HepG2 (cell line): Measurements from ENCODE around the gene UNC5CL. TPM values are rescaled to one million over a fixed set of nuclear protein-coding genes. Genes with fewer than 3 reads are reported as not detected.

Source experiments
- ATAC-seq: fragments of 200-7000 bp; cut with Tn5 transposase; 3 replicates; pipeline ENCODE4 v1.9.1; 2020; ENCODE audit warnings: mild to moderate bottlenecking, moderate library complexity
- BruUV-seq: library from RNA; stranded (reverse); fragments of 400-500 nt; replicated peaks from 2 replicates; lab custom pipeline; 2021; lab: Mats Ljungman, UMichigan
- CTCF ChIA-PET: fragments of 300-600 bp; formaldehyde crosslinking; extraction: SDS; loops from one replicate; lab custom pipeline; 2021; ENCODE audit warnings: low total read pairs, inconsistent platforms, low intra/inter-chr PET ratio; lab: Yijun Ruan, JAX
- POLR2A ChIA-PET: fragments of 350-600 bp; sonication (Branson Sonifier 250); formaldehyde crosslinking; loops from one replicate; lab custom pipeline; 2020; ENCODE audit warnings: antibody characterized with exemption, inconsistent platforms; lab: Yijun Ruan, JAX
- DNase-seq: peaks from one replicate; pipeline ENCODE4 v3.0.0-alpha.2; 2015; ENCODE audit warnings: low spot score
- FAIRE-seq: peaks from 3 replicates; lab custom pipeline; 2011; peaks lifted over from hg19 to GRCh38; lab: Jason Lieb, UNC
- H2AFZ ChIP-seq: one replicate; pipeline ENCODE4 v1.6.1; 2011; ENCODE audit warnings: low read length, inconsistent platforms
- H3K27ac ChIP-seq: fragments of 300-600 bp; 3 replicates; pipeline ENCODE4 v1.8.0; 2011; ENCODE audit warnings: mixed run types, mild to moderate bottlenecking, mixed read lengths, low read length, inconsistent platforms; ENCODE audit not compliant: insufficient read depth; ENCODE audit errors: extremely low read length
- H3K27me3 ChIP-seq, 2 experiments: fragments of 200-600 bp in 1 of 2; 2 replicates in 1 of 2; 3 replicates in 1 of 2; pipeline versions ENCODE4 v1.6.0 to v1.8.0; 2011; ENCODE audit warnings: low read length in 2 of 2, mild to moderate bottlenecking in 2 of 2, moderate library complexity in 2 of 2, inconsistent platforms in 1 of 2; ENCODE audit not compliant: insufficient read depth in 2 of 2, control insufficient read depth in 1 of 2
- H3K36me3 ChIP-seq, 2 experiments: fragments of 200-600 bp in 1 of 2; replicated peaks in 1 of 2; 2 replicates in 1 of 2; 3 replicates in 1 of 2; pipeline versions ENCODE4 v1.5.1 to v1.8.0; 2011; ENCODE audit warnings: low read length in 2 of 2, inconsistent platforms in 1 of 2; ENCODE audit not compliant: insufficient read depth in 2 of 2, control insufficient read depth in 1 of 2
- H3K4me1 ChIP-seq: 2 replicates; pipeline ENCODE4 v1.5.1; 2012; ENCODE audit warnings: low read length, inconsistent platforms; ENCODE audit not compliant: insufficient read depth
- H3K4me2 ChIP-seq: 2 replicates; pipeline ENCODE4 v1.6.0; 2011; ENCODE audit warnings: low read depth, low read length, inconsistent platforms
- H3K4me3 ChIP-seq, 3 experiments: fragments of 200-600 bp in 1 of 3; sonication (generic), shearing (Covaris generic) in 1 of 3; replicated peaks in 1 of 3; 2 replicates each; pipeline ENCODE4 v1.5.1; 2011 to 2016; ENCODE audit warnings: low read length in 3 of 3, inconsistent platforms in 2 of 3, low read depth in 2 of 3, mild to moderate bottlenecking in 2 of 3, control low read depth in 1 of 3, mixed read lengths in 1 of 3; ENCODE audit not compliant: insufficient read depth in 1 of 3
- H3K79me2 ChIP-seq: one replicate; pipeline ENCODE4 v1.6.1; 2011; ENCODE audit warnings: low read length, inconsistent platforms; ENCODE audit not compliant: insufficient read depth
- H3K9ac ChIP-seq: 2 replicates; pipeline ENCODE4 v1.6.0; 2011; ENCODE audit warnings: mild to moderate bottlenecking, low read depth, low read length, inconsistent platforms; ENCODE audit not compliant: insufficient read depth
- H3K9me3 ChIP-seq: 2 replicates; pipeline ENCODE4 v1.5.1; 2012; ENCODE audit warnings: mild to moderate bottlenecking, low read length
- H4K20me1 ChIP-seq: 2 replicates; pipeline ENCODE4 v1.6.0; 2011; ENCODE audit warnings: inconsistent platforms, mild to moderate bottlenecking, low read length, moderate library complexity; ENCODE audit not compliant: insufficient read depth
- GPBP1L1 ChIP-seq: sonication (generic); formaldehyde crosslinking; IDR thresholded peaks from 2 replicates; pipeline ENCODE4 v1.5.0; 2020; ENCODE audit warnings: mild to moderate bottlenecking, missing genetic modification reagents
- KLF15 ChIP-seq: sonication (generic); formaldehyde crosslinking; IDR thresholded peaks from 2 replicates; pipeline ENCODE4 v1.8.1; 2023; ENCODE audit warnings: borderline replicate concordance, mild to moderate bottlenecking, inconsistent platforms, missing genetic modification reagents, mixed read lengths
- MAFK ChIP-seq, 2 experiments: IDR thresholded peaks in 1 of 2; conservative IDR thresholded peaks in 1 of 2; 2 replicates each; pipeline ENCODE4 v1.6.1; 2011; ENCODE audit warnings: improper control_type of control experiment in 2 of 2, low read length in 2 of 2
- MLX ChIP-seq: IDR thresholded peaks from 2 replicates; pipeline ENCODE4 v1.6.1; 2016
- RELA ChIP-seq: sonication (generic); formaldehyde crosslinking; IDR thresholded peaks from 2 replicates; pipeline ENCODE4 v1.4.0; 2020; ENCODE audit warnings: missing genetic modification reagents
- SETDB1 ChIP-seq: sonication (generic); formaldehyde crosslinking; IDR thresholded peaks from 2 replicates; pipeline ENCODE4 v1.5.1; 2020; ENCODE audit warnings: missing genetic modification reagents, mild to moderate bottlenecking, borderline replicate concordance
- SOX5 ChIP-seq: IDR thresholded peaks from 2 replicates; pipeline ENCODE4 v1.6.1; 2016; ENCODE audit warnings: borderline replicate concordance
- TEF ChIP-seq: sonication (generic); formaldehyde crosslinking; IDR thresholded peaks from 2 replicates; pipeline ENCODE4 v1.5.0; 2020; ENCODE audit warnings: missing genetic modification reagents
- TP53 ChIP-seq: sonication (generic); formaldehyde crosslinking; conservative IDR thresholded peaks from 2 replicates; pipeline ENCODE4 v1.4.0; 2020; ENCODE audit warnings: missing genetic modification reagents
- ZNF589 ChIP-seq: sonication (generic); formaldehyde crosslinking; conservative IDR thresholded peaks from 2 replicates; pipeline ENCODE4 v1.8.0; 2022; ENCODE audit warnings: mild to moderate bottlenecking, moderate library complexity, missing genetic modification reagents
- ZNF644 ChIP-seq: IDR thresholded peaks from 2 replicates; pipeline ENCODE4 v1.6.1; 2016; ENCODE audit warnings: low read depth
- WGBS: methylation state at CpG from one replicate; pipeline ENCODE4 v1.1.6; 2017; ENCODE audit warnings: low lambda C conversion rate; 5-methylcytosine and 5-hydroxymethylcytosine counted together
- in situ Hi-C: cut with HindIII; loops from 2 replicates; pipeline ENCODE4 v1.10.0; 2017; ENCODE audit warnings: low pct_unique_long_range_greater_than_20kb; ENCODE audit not compliant: extremely low pct_ligation_motif_present
- intact Hi-C: fragments of 100-400 bp; cut with micrococcal nuclease; formaldehyde crosslinking; loops from one replicate; pipeline ENCODE4 v1.10.0; 2022; ENCODE audit not compliant: unreplicated experiment
- polyA plus RNA-seq, 8 experiments: library from polyadenylated mRNA; depleted of rRNA in 3 of 8; stranded (reverse) in 7 of 8; unstranded in 1 of 8; fragments of >200 nt; fragmentation: Illumina TruSeq in 4 of 8; extraction: Trizol in 4 of 8; gene quantifications; 2 replicates each; pipeline versions ENCODE4 v1.2.1 to v1.2.3, GENCODE V29; 2011 to 2016; ENCODE audit warnings: low read depth in 4 of 8, missing spikeins in 1 of 8, mixed read lengths in 1 of 8; ENCODE audit not compliant: insufficient read depth in 1 of 8
- total RNA-seq, 5 experiments: library from RNA; depleted of rRNA; stranded (reverse); fragments of >200 nt; fragmentation: Illumina TruSeq; extraction: Trizol; gene quantifications; 2 replicates each; pipeline ENCODE4 v1.2.3, GENCODE V29; 2016; ENCODE audit warnings: low read depth in 1 of 5

The UNC5CL gene
- total and polyA plus RNA-seq, 2 of the 13 experiments (the other 11 are each of a cell fraction or from before 2014, with no cell fraction given) = 2.4 to 2.5 TPM

- H3K4me3 ChIP-seq = no peak overlapping the region
- intact Hi-C loops = no loop called here
- H3K4me2 ChIP-seq = no peak overlapping the region
- ChIA-PET POLR2A (interaction anchor here (1.2 to 2.3 kb wide), 3 partner anchors 27 to 40 kb away, joined by 3 to 10 read pairs (median 10); partner anchors contain the start of genes NFYA and OARD1), CTCF (interaction anchor here (3.3 kb wide), 1 partner anchor 28 kb away, joined by 25 read pairs; no protein-coding TSS in a partner anchor)
- no peak overlapping the region for H2AFZ ChIP-seq
- WGBS = 95% methylated on average over 13 of the region's 13 CpGs
- H3K9ac ChIP-seq = no peak overlapping the region
- no peak for ATAC-seq
- no peaks in the 10 kb centered on the region for H4K20me1 ChIP-seq
- peaks cover 0 to 1% of the 10 kb centered on the region in 2 experiments; a peak in 1 of 5 replicates for H3K36me3 ChIP-seq
- TF ChIP-seq TP53 (CRISPR knock-in tag) = no peak
- peak; percentile 34; the same call in 1 of the 2 replicates for TF ChIP-seq ZNF644
- no peak for TF ChIP-seq TEF (CRISPR knock-in tag)
- DNase-seq = no peak
- no peak for FAIRE-seq
- no peak overlapping the region for H3K27ac ChIP-seq
- no peaks in the 10 kb centered on the region for H3K27me3 ChIP-seq
- no TSS peak for BruUV-seq
- in situ Hi-C loops = loop anchor here (25.0 kb wide), 1 partner anchor 700 kb away; no protein-coding TSS in a partner anchor
- H3K9me3 ChIP-seq = no peaks in the 10 kb centered on the region
- H3K79me2 ChIP-seq = no peaks in the 10 kb centered on the region
- peaks cover 72% of the 10 kb centered on the region for H3K4me1 ChIP-seq
Observed at GRCh38 chr6:41037107-41037900, 1.7 kb downstream of the UNC5CL start.

- H4K20me1 ChIP-seq = no peaks in the 10 kb centered on the region
- no peak for ATAC-seq
- H3K36me3 ChIP-seq = peaks cover 0 to 1% of the 10 kb centered on the region in 2 experiments; a peak in 1 of 5 replicates
- ChIA-PET CTCF (no interaction called here), POLR2A (interaction anchor here (1.2 to 2.3 kb wide), 3 partner anchors 27 to 39 kb away, joined by 3 to 10 read pairs (median 10); partner anchors contain the start of genes NFYA and OARD1)
- intact Hi-C loops = no loop called here
- no peaks in the 10 kb centered on the region for H3K9me3 ChIP-seq
- 94% methylated on average over 2 of the region's 2 CpGs for whole genome bisulfite sequencing
- H3K9ac ChIP-seq = no peak overlapping the region
- BruUV-seq = no TSS peak
- FAIRE-seq = no peak
- in situ Hi-C loops = loop anchor here (25.0 kb wide), 1 partner anchor 699 kb away; no protein-coding TSS in a partner anchor
- H3K27ac ChIP-seq = no peak overlapping the region
- no peak overlapping the region for H2AFZ ChIP-seq
- H3K4me1 ChIP-seq = peaks cover 65% of the 10 kb centered on the region
- no peak overlapping the region for H3K4me2 ChIP-seq
- no peak for DNase-seq
- H3K4me3 ChIP-seq = no peak overlapping the region
- no peaks in the 10 kb centered on the region for H3K27me3 ChIP-seq
- H3K79me2 ChIP-seq = no peaks in the 10 kb centered on the region
- no peak for TF ChIP-seq GPBP1L1 (CRISPR knock-in tag)
- TF ChIP-seq RELA (CRISPR knock-in tag) = no peak
- TF ChIP-seq MLX = no peak
- no peak for TF ChIP-seq ZNF589
- TF ChIP-seq MAFK (conservative IDR thresholded peaks at IDR 0.05 in 1 of 2, IDR thresholded peaks at IDR 0.05 in 1 of 2; ENCODE audit: low read length in 2 of 2) = no peak
- TF ChIP-seq SETDB1 (CRISPR knock-in tag) = no peak
- no peak for TF ChIP-seq SOX5
- TF ChIP-seq KLF15 (CRISPR knock-in tag) = no peak
Observed at GRCh38 chr6:41036601-41037000, 2.4 kb downstream of the UNC5CL start.
